Measurements from ENCODE around the gene PGA4.
A peak's percentile ranks its signal among the peaks of the same experiment; 100 is the strongest.
"Not testable (repeated sequence)": the region's sequence is repeated elsewhere in the genome, so short reads cannot be mapped to it uniquely, and the experiment has no call there.

PGA4 gene

DNA sequence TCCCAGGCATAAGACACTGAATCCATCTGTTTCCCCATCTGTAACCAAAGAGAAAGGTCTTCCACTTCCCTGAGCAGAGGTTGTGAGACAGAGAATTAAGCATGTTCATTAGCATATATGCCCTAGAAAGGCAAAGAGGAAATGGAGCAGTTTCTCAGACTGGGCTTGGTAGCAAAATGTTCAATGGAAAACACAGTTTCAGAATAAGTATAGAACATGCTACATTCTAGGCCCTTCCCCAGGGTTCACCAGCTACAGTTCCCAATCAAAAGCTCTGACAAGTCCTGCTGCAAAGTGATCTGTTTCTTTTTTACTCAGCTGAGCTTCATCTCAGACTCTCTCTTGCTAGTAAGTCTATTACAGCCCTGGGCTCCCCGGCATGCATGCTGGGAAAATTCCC is 30.2 kb downstream of the PGA4 start:
- DNase-seq = not testable (repeated sequence)

DNA sequence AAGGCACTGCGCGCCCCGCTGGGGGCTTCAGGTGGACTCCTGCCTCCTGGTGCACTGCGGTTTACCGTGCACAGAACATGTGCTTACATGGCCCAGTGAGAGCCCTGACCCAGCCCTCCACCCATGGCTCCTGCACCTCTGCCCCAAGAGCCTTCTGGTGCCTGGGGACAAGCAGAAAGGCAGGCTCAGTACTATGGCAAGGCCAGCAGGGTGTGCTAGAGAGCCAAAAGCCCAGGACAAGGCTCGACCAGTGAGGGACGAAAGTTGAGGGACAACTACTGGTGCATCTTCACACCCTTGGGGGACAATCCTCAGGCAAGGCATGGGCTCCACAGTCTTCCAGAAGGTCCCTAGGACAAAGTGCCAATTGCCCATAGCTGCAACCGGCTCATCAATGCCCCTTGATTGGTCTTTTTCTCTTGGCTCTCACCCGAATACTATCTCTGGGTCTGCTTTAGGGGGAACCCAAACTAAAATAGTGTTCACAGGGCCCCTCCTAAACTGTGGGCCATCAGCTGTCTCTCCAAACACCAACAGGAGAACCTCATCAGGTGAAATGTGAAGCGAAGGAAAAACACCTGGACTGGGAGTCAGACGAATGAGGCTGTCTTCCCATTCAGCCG is 32.4 kb downstream of the PGA4 start:
- DNase-seq = peak; percentile 62 to 65

DNA sequence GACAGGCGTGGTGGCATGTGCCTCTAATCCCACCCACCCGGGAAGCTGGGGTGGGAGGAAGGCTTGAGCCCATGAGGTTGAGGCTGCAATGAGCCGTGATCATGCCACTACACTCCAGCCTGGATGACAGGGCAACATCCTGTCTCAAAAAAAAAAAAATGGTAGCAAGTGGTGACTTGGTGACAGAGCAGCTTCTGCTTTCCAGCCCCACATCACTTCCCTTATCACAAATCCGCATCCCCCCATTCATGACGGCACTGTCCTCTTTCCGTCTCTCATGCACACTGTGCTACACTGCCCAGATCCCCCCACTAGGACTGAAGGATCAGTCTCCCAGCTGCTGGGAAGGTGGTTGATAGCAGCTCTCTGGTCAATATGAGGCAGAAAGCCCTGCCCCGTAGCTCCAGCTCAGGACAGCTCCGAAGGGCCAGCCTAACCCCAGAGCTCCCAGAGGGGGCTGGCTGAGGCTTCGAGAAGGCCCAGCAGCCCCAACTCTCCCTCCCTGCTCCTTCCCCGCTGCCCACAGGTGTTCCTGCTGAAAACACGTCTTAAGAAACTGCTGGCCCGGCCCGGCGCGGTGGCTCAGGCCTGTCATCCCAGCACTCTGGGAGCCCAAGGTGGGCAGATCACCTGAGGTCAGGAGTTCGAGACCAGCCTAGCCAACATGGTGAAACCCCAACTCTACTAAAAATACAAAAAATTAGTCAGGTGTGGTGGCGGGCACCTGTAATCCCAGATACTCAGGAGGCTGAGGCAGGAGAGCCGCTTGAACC is 34.7 kb downstream of the PGA4 start:
- no peak for DNase-seq

DNA sequence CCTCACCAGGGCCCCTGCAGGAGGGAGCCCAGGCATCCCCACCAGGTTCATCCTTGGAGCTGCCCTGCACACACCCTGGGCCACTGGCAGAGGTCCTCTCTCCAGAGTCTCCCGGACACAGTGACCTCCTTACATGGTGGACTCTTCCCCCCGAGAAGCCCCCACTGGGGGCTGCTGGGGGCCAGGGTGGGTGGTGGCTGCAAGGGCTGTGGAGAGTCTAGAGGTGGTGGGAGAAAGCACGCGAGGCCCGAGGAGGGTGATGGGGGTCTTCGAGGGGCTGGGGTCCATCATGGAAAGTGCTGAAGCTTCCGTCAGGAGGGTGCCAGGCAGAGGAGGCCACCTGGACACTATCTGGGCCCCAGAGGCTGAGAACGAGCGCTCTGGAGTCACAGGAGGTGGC is 36.4 kb downstream of the PGA4 start:
- no peak for DNase-seq

DNA sequence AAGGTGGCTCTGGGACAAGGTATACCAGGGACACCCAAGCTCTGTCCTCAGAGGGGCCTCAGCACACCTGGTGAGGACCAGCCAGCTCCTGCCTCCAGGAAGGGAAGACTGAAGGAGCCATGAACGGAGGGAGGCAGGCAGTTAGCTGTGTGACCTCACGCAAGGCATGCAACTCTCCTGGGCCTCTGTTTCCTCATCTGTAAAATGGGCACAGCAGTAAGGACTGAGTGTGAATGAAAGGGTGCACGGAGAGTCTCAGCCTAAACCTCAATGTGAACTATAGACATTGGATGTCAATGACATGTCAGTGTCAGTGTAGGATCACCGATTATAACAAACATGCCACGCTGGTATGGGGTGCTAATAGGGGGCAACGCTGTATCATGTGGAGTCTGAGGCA is 37.2 kb downstream of the PGA4 start:
- DNase-seq = no peak

DNA sequence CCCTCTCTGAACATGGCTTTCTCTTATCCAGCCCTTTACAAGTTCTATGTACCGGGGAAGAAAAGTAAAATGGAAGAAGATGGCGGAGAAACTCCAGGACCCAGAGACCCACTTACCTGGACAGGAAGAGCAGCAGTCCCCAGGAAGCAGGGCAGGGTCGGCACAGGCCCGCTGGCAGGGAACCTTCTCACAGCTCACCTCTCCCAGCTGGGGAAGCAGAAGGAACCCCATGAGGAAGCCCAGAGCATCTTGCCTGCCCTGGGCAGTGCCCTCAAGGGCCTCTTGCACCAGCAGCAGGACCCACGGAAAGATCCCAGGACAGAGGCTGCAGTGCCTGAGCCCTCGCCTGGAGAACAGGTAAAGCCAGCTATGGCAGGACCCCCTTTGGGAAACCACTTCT is 42.2 kb downstream of the PGA4 start:
- DNase-seq = no peak

DNA sequence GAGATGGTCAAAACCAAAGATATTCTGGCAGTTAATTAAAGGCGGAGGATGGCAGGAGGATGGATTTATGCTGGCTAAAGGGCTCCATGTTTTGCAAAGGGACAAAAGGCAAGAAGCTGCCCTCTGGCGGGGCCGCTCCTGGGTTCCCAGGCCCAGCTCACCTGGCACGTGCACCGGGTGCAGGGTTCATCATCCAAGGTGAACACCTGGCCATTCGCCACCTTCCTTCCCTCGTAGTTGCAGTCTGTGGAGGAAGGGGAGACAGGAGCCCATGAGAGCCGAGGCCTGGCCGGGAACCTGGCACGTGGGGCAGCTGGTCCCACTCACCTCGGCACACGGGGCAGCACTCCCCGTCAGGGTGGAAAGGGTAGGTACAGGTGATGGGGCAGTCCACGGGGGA is 42.6 kb downstream of the PGA4 start:
- no peak for DNase-seq

DNA sequence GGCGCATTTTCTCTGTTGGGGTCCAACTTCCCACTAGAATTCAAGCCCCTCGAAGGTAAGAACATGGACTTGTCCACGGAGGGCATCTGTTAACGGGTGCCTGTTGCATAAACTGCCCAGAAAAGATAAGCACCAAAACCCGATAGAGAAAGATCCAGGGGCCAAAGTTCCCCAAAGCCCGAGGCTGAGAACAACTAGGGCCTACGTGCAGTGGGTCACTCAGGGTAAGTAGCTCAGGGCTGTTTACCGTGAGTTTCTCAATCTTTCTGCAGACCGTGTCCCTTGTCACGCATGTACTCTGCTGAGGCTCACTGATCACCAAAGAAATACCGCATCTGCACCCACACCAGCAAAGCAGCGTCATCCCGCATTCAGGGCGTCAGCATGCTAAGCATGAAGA is 43.2 kb downstream of the PGA4 start:
- DNase-seq = no peak

DNA sequence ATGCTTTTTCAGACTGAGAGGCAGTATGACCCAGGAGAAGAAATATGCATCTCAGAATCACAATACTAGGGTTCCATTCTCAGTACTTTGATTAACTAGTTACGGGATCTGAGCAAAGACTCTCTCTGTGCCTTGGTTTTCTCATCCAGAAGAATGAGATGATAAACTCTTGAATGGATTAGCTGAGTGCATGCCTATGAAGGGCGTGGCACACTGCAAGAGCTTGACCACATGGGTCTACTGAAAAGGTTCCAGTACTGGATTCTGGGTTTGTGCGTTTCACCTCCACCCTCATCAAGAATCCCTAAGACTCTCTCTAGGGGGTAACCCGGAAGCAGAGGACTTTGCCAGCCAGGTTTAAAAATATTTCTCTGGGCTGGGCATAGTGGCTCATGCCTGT is 44.5 kb downstream of the PGA4 start:
- DNase-seq = no peak

DNA sequence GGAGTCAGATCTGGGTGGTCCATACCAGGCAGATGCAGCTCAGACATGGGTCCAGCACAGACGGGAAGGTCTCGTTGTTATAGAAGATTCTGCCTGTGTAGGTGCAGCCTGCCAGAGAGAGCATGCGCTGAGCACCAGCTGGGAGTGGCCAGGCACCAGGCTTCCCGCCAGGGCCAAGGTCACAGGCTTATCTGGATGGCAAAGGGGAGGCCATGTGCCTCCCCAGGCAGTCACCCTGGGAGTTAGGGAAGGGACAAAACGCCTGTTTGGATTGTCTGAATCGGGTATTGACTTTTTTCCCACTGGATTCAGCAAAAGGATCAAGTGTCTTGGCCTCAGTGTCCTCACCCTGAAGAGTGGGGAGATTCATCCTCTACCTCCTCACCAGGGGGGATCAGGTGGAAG is 45.3 kb downstream of the PGA4 start:
- no peak for DNase-seq

DNA sequence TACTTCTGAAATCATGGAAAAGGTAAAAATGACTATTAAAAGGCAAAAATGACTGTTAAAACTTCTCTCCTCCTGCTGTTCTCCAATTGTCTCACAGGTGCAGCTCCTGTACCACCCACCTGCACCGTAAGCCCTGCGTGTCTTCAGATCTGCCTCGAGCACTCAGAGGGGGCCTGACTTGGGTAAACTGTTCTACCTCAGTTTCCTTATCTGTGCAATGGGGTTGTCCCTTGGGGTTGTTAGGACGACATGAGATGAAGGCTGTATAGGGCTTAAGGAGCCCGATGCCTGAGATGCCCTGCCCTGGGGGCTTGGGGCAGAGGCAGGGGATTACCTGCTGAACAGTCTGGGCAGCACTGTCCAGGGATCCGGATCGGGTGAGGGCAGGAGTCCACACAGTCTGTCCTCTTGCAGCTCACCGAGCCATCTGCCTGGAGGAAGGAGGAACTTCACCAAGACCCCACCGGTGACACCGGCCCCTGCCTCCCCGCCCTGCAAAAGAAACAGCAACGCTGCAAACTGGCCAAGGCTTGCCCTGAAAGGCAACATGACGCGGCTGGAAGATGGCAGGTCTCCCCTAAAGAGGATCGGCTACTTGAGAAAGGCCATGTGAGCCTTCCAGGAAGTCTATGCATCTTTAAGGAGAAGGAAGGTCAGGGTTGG is 46.6 kb downstream of the PGA4 start:
- no peak for DNase-seq

DNA sequence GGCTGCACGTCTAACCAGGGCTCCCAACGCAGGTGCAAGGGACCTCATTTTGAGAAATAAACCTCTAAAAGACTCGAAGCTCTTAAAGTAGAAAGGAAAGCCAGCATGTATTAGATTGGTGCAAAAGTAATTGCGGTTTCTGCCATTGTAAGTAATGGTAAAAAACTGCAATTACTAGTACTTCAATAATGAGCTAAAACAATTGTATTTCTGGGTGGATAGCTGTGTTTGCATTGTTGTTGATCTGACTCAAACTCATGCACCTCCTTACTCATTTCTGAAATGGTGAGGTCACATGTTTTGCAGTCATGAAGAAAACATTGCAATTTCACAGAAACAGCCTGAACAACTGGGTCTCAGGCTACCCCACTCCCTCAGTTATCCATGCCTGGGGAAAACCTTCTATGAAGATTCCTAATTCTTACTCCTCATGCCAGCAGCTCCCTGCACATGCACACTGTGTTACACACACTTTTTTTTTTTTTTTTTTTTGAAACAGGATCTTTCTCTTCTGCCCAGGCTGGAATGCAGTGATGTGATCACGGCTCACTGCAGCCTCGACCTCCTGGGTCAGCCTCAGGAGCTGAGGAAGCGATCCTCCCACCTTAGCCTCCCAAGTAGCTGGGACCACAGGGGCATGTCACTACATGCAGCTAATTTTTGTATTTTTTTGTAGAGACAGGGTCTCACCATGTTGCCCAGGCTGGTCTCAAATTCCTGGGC is 48.4 kb downstream of the PGA4 start:
- DNase-seq = no peak

DNA sequence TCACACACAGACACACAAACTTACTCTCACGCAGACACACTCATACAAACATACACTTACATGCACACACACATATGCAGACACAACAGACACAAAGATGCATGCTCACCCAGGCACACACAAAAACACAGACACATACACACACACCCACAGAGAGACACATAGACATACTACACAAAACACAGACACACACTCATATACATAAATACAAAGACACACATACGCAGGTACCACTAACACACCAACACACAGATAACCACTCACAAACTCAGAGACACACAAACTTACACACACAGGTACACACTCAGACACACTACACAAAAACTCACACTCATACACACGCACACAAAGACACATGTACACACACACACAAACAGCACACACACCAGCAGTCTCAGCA is 50.6 kb downstream of the PGA4 start:
- no peak for DNase-seq

DNA sequence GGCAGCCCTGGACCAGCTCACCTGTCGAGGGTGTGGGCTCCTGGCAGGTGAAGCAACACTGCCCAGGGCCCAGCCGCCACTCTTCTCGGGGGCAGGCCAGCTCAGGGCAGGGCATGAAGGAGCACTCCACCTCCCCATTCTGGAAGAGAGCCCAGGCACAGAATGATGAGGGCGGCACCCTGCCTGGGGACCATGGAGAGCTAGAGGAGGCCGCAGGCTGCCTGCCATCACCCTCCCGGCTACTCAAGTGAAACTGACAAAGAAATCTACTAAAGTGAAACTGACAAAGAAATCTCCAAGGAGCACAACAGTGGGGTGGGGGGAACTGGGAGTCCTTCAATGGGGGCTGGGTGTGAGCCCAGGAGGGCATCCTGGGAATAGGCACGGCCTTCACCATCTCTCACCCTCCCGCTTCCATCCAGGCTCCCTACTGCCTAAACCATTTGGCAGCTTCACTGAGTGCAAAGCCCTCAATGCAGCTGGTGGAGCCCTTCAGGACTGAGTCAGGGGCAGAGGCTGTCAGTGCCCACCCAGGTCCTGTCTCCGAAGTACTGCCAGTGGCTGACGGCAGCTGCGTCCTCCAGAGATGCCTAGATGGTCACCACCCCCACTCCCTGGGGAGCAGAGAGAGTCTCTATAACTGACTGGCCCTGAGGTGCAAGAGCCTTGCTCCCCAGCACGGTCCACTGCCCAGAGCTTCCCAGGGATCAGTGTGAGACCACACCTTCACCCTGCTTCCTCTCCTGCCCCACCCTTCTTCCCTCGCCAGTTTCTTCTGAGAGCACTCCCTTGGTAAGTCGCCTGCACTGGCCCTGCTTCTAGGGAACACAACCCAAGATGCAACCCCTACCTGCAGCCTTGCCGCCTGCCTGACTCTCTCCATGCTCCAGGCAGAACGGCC is 51.3 kb downstream of the PGA4 start:
- no peak for DNase-seq

DNA sequence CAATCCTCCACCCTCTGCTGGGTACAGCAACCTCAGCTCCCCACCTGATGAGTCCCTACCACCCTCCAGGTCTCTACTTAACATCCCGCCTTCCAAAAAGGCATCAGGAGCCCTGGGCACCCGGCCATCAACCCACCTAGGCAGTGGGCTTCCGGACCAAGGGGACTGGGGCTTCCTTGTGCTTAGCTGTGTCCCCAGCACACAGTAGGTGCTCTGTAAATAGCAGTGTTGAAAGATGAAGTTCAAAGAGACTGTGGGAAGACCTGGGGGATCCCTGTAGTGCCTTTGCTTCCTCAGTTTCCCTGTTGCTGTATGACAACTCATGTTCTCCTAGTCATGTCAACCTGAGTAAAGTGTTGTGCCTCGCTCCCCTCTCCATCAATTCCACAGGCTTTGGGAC is 51.9 kb downstream of the PGA4 start:
- no peak for DNase-seq

DNA sequence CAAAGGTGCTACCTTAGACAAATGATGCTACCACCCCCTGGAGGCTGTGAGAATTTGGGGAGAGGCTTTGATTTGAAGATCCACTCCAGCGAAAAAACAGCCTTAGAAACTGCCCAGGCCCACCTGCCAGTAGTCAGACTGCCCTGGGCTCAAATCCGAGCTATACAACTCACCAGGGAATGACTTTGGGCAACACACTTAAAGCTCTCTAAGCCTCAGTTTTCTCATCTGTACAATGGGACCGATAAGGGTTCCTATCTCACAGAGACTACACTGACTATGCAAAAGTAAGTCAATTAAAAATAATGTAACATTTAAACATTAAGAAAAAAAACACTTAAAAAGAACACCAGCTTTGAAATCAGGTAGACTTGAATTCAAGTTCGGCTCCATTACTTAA is 53.0 kb downstream of the PGA4 start:
- no peak for DNase-seq

DNA sequence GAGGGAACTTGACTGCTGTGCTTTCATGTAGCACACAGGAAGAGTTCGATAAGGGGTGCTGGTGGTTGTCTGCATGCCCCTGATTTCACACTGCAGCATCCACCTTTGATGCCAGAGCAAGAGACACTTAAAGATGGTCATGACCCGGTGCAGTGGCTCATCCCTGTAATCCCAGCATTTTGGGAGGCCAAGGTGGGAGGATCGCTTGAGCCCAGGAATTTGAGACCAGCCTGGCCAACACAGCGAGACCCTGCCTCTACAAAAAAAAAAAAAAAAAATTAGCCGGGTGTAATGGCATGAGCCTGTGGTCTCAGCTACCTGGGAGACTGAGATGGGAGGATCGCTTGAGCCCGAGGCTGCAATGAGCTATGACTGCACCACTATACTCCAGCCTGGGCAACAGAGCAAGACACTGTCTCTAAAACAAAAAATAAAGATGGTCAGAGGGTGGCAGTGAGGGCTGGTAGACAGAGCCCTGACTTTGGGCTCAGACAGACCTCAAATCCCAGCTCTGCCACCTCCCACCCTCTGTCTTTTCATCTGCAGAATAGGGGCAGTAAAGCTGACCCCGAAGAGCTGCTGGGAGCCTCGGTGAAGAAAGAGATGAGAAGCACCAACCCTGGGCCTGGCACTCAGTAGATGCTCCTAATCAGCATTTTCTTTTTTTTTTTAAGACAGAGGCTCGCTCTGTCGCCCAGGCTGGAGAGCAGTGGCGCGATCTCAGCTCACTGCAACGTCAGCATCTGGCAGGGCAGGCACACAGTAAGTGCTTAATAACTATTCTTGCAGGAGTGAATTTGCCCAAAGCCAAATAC is 55.2 kb downstream of the PGA4 start:
- no peak for DNase-seq

DNA sequence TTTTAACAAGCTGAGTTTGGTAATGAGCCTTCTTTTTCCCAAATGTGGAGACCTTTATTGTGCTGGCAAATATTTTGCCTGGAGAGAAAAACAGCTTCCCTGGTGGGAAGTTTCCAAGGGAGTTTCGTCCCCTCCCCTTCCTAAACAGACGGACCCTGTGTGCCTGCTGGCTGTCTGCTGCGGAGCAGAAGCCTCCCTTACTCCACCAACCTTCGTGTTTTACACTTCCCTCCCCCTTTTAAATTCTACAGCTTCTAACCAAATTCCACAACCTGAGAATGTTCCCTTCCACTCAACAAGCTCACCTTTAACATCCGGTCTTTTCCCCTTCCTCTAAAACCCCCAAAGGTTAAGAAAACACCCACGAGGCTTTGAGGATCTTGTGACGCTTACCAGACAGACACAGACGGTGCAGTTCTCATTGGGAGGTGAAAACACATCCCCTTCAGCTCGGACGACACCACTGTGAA is 55.9 kb downstream of the PGA4 start:
- no peak for DNase-seq

DNA sequence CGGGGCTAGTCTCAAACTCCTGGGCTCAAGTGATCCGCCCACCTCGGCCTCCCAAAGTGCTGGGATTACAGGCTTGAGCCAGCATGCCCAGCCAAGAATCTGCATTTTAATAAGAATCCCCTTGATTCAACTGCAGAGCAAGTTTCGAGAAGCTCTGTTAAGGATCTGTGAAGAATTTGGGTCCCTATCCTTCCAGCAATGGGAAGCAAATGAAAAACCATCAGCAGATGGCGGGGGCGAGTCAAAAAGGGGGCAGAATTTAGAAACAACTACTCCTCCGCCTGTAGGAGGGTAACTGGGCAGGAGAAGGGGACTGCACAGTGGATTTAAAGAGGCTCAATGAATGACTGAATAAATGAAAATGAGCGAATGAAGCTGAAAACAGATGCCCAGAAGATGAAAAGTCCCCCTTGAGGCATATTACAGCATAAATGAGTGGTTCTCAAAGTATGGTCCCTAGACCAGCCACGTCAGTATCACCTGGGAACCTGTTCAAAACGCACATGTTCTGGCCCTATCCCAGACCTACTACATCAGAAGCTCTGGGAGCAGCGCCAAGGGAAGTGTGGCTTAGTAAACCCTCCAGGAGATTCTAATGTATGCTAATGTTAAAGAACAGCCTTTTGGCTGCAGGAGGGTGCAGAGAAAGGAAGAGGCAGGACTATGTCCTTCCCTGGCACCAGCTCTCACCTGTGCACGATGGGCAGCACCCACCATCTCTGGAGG is 58.0 kb downstream of the PGA4 start:
- no peak for DNase-seq

DNA sequence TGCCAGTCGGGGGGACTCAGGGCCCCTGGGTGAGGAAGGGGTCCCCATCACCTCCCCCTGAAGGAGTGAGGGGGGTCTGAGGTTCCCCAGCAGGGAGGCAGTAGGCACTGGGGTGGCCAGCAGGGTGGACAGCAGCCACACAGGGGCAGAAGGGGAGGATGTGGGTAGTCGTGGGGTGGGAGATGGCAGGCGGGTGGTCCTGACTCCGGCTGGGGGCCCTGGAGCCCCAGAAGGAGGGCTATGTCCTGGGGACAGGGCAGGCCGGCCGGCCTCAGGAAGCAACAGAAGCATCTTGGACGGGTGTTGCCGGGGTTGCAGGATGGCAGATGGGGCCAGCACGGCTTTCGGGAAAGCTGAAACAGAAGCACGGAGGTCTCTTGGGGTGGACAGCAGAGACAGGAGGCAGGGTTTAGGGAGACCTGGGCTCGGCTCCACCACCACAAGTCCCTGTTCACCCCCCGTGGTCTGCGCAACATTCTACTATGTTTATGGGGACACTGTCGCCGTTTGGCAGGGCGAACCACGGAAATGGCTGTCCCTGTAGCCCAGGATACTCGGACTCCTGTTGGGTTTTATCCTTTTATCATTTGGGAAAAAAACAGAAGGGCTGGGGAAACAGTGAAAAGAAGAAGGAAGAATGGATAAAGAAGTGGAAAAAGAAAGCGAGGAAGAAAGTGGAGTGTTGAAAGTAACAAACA is 58.9 kb downstream of the PGA4 start:
- DNase-seq = no peak
